Stomach (tissue), 9 donors: ENCODE data around the gene C3orf70. TPM values are rescaled to one million over a fixed set of nuclear protein-coding genes. Genes with fewer than 3 reads are reported as not detected.

Experiments
- DNase-seq, 2 donors: peaks; one replicate each; pipeline versions ENCODE4 v3.0.0 to v3.0.0-alpha.2; 2013 to 2019
- H3K27ac ChIP-seq, 5 donors: fragments of 200-600 bp in 4 of 5; sonication (generic) in 4 of 5; one replicate each; pipeline ENCODE4 v1.5.1; 2013 to 2019; ENCODE audit warnings: mild to moderate bottlenecking in 1 of 5, moderate library complexity in 1 of 5
- H3K27me3 ChIP-seq, 3 donors: fragments of 200-600 bp; sonication (generic); one replicate each; pipeline ENCODE4 v1.5.1; 2017 to 2019; ENCODE audit warnings: mixed run types in 1 of 3
- H3K36me3 ChIP-seq, 4 donors: fragments of 200-600 bp; sonication (generic); 1 replicate in 3 of 4; 2 replicates in 1 of 4; pipeline ENCODE4 v1.5.1; 2016 to 2019
- H3K4me1 ChIP-seq, 4 donors: fragments of 200-600 bp; sonication (generic); one replicate each; pipeline ENCODE4 v1.5.1; 2016 to 2019
- H3K4me3 ChIP-seq, 4 donors: fragments of 200-600 bp; sonication (generic) in 3 of 4; one replicate each; pipeline ENCODE4 v1.5.1; 2016 to 2019; ENCODE audit warnings: mild to moderate bottlenecking in 1 of 4
- H3K9me3 ChIP-seq, 4 donors: fragments of 200-600 bp; sonication (generic); one replicate each; pipeline ENCODE4 v1.5.1; 2016 to 2019
- EP300 ChIP-seq: sonication (generic); formaldehyde crosslinking; IDR thresholded peaks from one replicate; pipeline ENCODE4 v1.6.1; 2017; ENCODE audit warnings: antibody characterized with exemption
- POLR2A ChIP-seq, 4 donors: fragments of 450-650 bp; IDR thresholded peaks; one replicate each; pipeline ENCODE4 v1.6.1; 2016; ENCODE audit warnings: antibody characterized with exemption in 4 of 4, control low read depth in 2 of 4, mild to moderate bottlenecking in 1 of 4, moderate library complexity in 1 of 4
- POLR2AphosphoS5 ChIP-seq, 3 donors: sonication (generic); formaldehyde crosslinking; IDR thresholded peaks; one replicate each; pipeline ENCODE4 v1.6.1; 2016; ENCODE audit warnings: antibody characterized with exemption in 3 of 3
- WGBS, 5 donors: extraction: QIAGEN DNeasy Blood & Tissue Kit in 3 of 5; methylation state at CpG; one replicate each; pipeline versions ENCODE4 v1.1.5 to v1.1.7; 2013 to 2018; 5-methylcytosine and 5-hydroxymethylcytosine counted together
- intact Hi-C: fragments of 100-400 bp; cut with DNase I; formaldehyde crosslinking; loops from one replicate; pipeline ENCODE4 v1.15.1; 2023; ENCODE audit warnings: low total_unique reads
- polyA plus RNA-seq, 3 donors: library from polyadenylated mRNA; stranded (reverse); fragments of 200-250 nt; gene quantifications; one replicate each; pipeline ENCODE4 v1.2.3, GENCODE V29; 2013
- total RNA-seq, 5 donors: library from RNA; depleted of rRNA; stranded (reverse); fragments of >200 nt; gene quantifications; one replicate each; pipeline versions ENCODE4 v1.1.0 to v1.2.3, GENCODE V29; 2014 to 2016
- TF ChIP-seq, protein P1 (sequence below), 7 experiments: fragments of 450-650 bp in 4 of 7; fragments of 200-600 bp in 3 of 7; sonication (generic) in 3 of 7; IDR thresholded peaks; one replicate each; pipeline ENCODE4 v1.5.1; 2016 to 2019; ENCODE audit warnings: antibody characterized with exemption in 7 of 7, control low read depth in 2 of 7, mild to moderate bottlenecking in 1 of 7
- donor health status: healthy with polysubstance abuse.
- donor health status: Bipolar disorder and iron deficiency.
- donor health status: healthy.

C3orf70 gene
- total and polyA plus RNA-seq, 8 donors = 0.92 to 33.5 (median 6.6) TPM

DNA sequence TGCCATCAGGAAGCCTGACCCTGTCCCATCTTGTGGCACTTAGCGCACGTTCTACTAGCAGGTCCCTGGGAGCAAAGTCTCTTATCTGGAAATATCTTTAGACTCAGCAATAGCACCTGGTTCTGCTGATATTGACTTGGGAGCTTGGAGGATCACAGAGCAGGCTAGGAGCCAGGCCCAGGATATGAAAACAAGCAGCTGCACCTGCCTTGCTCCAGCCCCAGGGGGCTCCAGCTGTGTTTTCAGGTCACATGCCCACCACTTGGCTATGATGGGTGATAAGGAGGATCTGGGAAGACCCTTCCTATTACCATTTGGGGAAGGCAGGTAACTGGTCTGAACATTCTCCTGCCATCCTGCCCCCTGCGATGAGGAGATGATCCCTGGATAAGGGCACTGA is 87.8 kb downstream of the C3orf70 start:
- Histone ChIP-seq H3K9me3 (peaks cover 6 to 9% (median 7%) of the 10 kb centered on the region in 4 donors), H3K4me1 (no peaks in the 10 kb centered on the region), H3K4me3 (no peak overlapping the region), H3K36me3 (no peaks in the 10 kb centered on the region), H3K27ac (no peak overlapping the region), H3K27me3 (no peaks in the 10 kb centered on the region)
- 70 to 100% (median 82%) methylated on average over 1 to 3 of the region's 3 CpGs for WGBS, 5 donors
- intact Hi-C loops = no loop called here
- no peak for DNase-seq
- TF ChIP-seq POLR2A (IDR thresholded peaks at IDR 0.05) = no peak
- TF ChIP-seq EP300 = no peak
- TF ChIP-seq, protein P1, sequence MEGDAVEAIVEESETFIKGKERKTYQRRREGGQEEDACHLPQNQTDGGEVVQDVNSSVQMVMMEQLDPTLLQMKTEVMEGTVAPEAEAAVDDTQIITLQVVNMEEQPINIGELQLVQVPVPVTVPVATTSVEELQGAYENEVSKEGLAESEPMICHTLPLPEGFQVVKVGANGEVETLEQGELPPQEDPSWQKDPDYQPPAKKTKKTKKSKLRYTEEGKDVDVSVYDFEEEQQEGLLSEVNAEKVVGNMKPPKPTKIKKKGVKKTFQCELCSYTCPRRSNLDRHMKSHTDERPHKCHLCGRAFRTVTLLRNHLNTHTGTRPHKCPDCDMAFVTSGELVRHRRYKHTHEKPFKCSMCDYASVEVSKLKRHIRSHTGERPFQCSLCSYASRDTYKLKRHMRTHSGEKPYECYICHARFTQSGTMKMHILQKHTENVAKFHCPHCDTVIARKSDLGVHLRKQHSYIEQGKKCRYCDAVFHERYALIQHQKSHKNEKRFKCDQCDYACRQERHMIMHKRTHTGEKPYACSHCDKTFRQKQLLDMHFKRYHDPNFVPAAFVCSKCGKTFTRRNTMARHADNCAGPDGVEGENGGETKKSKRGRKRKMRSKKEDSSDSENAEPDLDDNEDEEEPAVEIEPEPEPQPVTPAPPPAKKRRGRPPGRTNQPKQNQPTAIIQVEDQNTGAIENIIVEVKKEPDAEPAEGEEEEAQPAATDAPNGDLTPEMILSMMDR (IDR thresholded peaks at IDR 0.05) = no peak
- no peak for TF ChIP-seq POLR2AphosphoS5 (IDR thresholded peaks at IDR 0.05)

DNA sequence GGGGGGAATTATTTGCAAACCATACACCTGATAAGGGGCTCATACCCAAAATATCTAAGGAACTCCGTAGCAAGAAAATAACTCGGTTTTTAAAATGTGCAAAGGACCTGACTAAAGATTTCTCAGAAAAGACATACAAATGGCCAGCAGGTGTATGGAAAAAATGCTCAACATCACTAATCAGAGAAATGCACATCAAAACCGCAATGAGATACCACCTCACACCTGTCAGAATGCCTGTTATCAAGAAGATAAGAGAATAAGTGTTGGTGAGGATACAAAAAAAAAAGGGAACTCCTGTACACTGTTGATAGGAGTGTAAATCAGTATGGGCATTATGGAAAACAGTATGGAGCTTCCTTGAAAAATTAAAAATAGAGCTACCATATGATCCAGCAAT is 89.4 kb downstream of the C3orf70 start:
- TF ChIP-seq EP300 (no peak), POLR2AphosphoS5 (IDR thresholded peaks at IDR 0.05) (no peak), POLR2A (IDR thresholded peaks at IDR 0.05) (no peak)
- TF ChIP-seq, protein P1 (IDR thresholded peaks at IDR 0.05) = no peak
- 70 to 86% (median 72%) methylated on average over 3 of the region's 3 CpGs for WGBS, 5 donors

DNA sequence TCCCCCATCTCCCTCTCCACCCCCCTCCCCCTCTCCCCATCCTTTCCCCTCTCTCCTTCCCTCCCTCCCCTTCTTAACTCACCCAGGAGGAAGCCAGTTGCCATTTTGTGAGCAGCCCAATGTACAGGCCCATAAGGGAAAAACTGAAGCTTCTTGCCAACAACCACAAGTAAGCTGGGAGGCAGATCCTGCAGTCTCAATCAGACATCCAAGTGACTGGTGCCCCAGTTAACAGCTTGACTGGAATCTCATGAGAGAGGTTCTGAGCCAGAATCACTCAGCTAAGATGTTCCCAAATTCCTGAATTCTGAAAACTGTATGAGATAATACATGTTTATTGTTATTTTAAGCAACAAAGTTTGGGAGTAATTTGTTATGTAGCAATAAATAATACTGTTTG is 90.7 kb downstream of the C3orf70 start:
- DNase-seq = no peak
- intact Hi-C loops = no loop called here
- Histone ChIP-seq H3K27me3 (no peaks in the 10 kb centered on the region), H3K4me3 (no peak overlapping the region), H3K36me3 (no peaks in the 10 kb centered on the region), H3K27ac (no peak overlapping the region), H3K9me3 (peaks cover 6 to 16% (median 12%) of the 10 kb centered on the region in 4 donors), H3K4me1 (no peaks in the 10 kb centered on the region)
- TF ChIP-seq POLR2AphosphoS5 (IDR thresholded peaks at IDR 0.05) (no peak), POLR2A (IDR thresholded peaks at IDR 0.05) (no peak), EP300 (no peak)
- TF ChIP-seq, protein P1 (IDR thresholded peaks at IDR 0.05) = no peak

More for the DNA sequence above, 89.4 kb downstream of the C3orf70 start:
- Histone ChIP-seq H3K9me3 (peaks cover 6 to 9% (median 7%) of the 10 kb centered on the region in 4 donors), H3K36me3 (no peaks in the 10 kb centered on the region), H3K27me3 (no peaks in the 10 kb centered on the region), H3K4me1 (no peaks in the 10 kb centered on the region), H3K4me3 (no peak overlapping the region), H3K27ac (no peak overlapping the region)
- intact Hi-C loops = no loop called here
- DNase-seq = no peak

DNA sequence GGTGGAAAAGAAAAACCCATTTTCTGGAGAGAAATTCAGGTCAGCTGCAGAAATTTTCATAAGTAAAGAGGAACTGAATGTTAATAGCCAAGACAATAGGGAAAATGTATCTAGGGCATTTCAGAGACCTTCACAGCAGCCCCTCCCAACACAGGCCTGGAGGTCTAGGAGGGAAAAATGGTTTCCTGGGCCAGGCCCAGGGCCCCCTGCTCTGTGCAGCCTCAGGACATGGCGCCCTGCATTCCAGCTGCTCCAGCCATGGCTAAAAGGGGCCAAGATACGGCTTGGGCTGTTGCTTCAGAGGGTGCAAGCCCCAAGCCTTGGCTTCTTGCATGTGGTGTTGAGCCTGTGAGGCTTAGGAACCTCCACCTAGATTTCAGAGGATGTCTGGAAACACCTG is 92.2 kb downstream of the C3orf70 start:
- no peak for TF ChIP-seq EP300
- H3K4me3 ChIP-seq = no peak overlapping the region
- H3K4me1 ChIP-seq = no peaks in the 10 kb centered on the region
- no peak for DNase-seq
- no peak overlapping the region for H3K27ac ChIP-seq
- H3K27me3 ChIP-seq = no peaks in the 10 kb centered on the region
- H3K36me3 ChIP-seq = no peaks in the 10 kb centered on the region
- intact Hi-C loops = no loop called here
- 91 to 100% (median 93%) methylated on average over 2 of the region's 2 CpGs for WGBS, 5 donors
- H3K9me3 ChIP-seq = peaks cover 6 to 27% (median 23%) of the 10 kb centered on the region in 4 donors

DNA sequence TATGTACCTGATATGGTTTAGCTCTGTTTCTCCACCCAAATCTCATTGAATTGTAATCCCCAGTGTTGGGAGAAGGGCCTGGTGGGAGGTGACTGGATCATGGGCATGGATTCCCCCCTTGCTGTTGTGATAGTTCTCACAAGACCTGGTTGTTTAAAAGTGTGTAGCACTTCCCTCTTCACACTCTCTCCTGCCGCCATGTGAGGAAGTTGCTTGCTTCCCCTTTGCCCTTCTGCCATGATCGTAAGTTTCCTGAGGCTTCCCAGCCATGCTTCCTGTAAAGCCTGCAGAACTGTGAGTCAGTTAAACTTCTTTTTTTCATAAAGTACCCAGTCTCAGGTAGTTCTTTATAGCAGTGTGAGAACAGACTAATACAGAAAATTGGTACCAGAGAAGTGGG is 93.1 kb downstream of the C3orf70 start:
- Histone ChIP-seq H3K4me3 (no peak overlapping the region), H3K36me3 (peaks cover 0 to 5% (median 3%) of the 10 kb centered on the region in 4 donors), H3K9me3 (peaks cover 6 to 32% (median 25%) of the 10 kb centered on the region in 4 donors), H3K4me1 (no peaks in the 10 kb centered on the region), H3K27ac (no peak overlapping the region), H3K27me3 (no peaks in the 10 kb centered on the region)
- intact Hi-C loops = no loop called here
- TF ChIP-seq POLR2AphosphoS5 (IDR thresholded peaks at IDR 0.05) (no peak), EP300 (no peak), POLR2A (IDR thresholded peaks at IDR 0.05) (no peak)
- TF ChIP-seq, protein P1 (IDR thresholded peaks at IDR 0.05) = no peak
- no peak for DNase-seq
- 71 to 83% (median 79%) methylated on average over 2 of the region's 2 CpGs for WGBS, 5 donors
